ENCODE measurements around the gene CDC5L. TPM values are rescaled to one million over a fixed set of nuclear protein-coding genes. Genes with fewer than 3 reads are reported as not detected.

CDC5L gene
- total RNA-seq, 1 donor from 2014 or later, result 20.2 TPM

DNA sequence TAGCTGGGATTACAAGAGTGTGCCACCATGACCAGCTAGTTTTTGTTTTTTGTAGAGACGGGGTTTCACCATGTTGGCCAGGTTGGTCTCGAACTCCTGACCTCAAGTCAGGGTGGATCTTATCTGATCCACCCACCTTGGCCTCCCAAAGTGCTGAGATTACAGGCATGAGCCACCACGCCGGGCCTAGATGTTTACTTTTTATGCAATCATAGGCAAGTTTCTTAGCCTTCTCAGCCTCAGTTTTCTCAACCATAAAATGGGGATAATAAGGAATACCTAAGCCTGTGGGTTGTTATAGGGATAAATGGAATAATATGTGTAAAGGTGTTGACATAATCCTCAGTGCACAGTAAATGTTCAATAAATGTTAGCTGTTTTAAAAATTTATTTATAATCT lies 35.2 kb upstream of the CDC5L start:
- Mint-ChIP-seq H3K27me3 (peaks cover 8% of the 10 kb centered on the region), H3K9me3 (peaks cover 3% of the 10 kb centered on the region), H3K36me3 (ENCODE audit: low read depth) (no peaks in the 10 kb centered on the region), H3K27ac (no peak overlapping the region), H3K4me1 (no peaks in the 10 kb centered on the region), H3K4me3 (no peak overlapping the region)
- intact Hi-C loops (cut with micrococcal nuclease), result no loop called here
- TF ChIP-seq, protein P1, sequence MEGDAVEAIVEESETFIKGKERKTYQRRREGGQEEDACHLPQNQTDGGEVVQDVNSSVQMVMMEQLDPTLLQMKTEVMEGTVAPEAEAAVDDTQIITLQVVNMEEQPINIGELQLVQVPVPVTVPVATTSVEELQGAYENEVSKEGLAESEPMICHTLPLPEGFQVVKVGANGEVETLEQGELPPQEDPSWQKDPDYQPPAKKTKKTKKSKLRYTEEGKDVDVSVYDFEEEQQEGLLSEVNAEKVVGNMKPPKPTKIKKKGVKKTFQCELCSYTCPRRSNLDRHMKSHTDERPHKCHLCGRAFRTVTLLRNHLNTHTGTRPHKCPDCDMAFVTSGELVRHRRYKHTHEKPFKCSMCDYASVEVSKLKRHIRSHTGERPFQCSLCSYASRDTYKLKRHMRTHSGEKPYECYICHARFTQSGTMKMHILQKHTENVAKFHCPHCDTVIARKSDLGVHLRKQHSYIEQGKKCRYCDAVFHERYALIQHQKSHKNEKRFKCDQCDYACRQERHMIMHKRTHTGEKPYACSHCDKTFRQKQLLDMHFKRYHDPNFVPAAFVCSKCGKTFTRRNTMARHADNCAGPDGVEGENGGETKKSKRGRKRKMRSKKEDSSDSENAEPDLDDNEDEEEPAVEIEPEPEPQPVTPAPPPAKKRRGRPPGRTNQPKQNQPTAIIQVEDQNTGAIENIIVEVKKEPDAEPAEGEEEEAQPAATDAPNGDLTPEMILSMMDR (IDR thresholded peaks at IDR 0.05), result no peak
- no peak for ATAC-seq (ENCODE audit: low read depth)
- ChIA-PET CTCF (no interaction called here), POLR2A (no interaction called here)
- no peak for DNase-seq

GRCh38 chr6:44353336-44353735 lies 34.2 kb upstream of the CDC5L start:
- Mint-ChIP-seq H3K4me1 (no peaks in the 10 kb centered on the region), H3K4me3 (no peak overlapping the region), H3K9me3 (peaks cover 3% of the 10 kb centered on the region), H3K27ac (no peak overlapping the region), H3K27me3 (peaks cover 11% of the 10 kb centered on the region), H3K36me3 (ENCODE audit: low read depth) (no peaks in the 10 kb centered on the region)
- intact Hi-C loops (cut with micrococcal nuclease), result no loop called here
- ChIA-PET POLR2A (no interaction called here), CTCF (no interaction called here)
- ATAC-seq (ENCODE audit: low read depth) (no peak), DNase-seq (no peak)
- TF ChIP-seq, protein P1 (IDR thresholded peaks at IDR 0.05), result no peak

DNA sequence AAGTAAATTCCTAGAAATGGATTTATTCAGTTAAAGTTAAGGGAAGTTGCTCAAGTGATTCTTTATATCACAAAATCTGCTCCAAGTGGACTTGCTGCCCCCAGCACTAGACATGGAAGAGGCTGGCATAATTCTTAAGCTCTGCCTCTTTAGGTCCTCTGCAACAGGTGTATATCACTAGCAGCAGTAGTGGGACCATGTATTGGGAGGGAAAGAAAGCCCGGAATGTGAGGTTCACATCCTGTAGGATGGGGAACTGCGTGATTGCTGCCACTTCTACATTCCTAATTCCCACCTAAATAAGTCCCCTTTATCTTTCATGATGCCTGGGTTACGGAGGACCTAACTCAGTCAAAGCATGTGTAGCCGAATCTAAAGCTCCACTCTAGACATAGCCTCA lies 31.9 kb upstream of the CDC5L start:
- no peaks in the 10 kb centered on the region for H3K4me1 Mint-ChIP-seq
- POLR2A ChIA-PET, result interaction anchor here (0.5 kb wide), 1 partner anchor 144 kb away, joined by 3 read pairs; no protein-coding TSS in a partner anchor
- no peak overlapping the region for H3K27ac Mint-ChIP-seq
- H3K36me3 Mint-ChIP-seq (ENCODE audit: low read depth), result no peaks in the 10 kb centered on the region
- intact Hi-C loops (cut with micrococcal nuclease), result no loop called here
- DNase-seq (no peak), ATAC-seq (ENCODE audit: low read depth) (no peak)
- no peak overlapping the region for H3K4me3 Mint-ChIP-seq
- peaks cover 16% of the 10 kb centered on the region for H3K27me3 Mint-ChIP-seq
- H3K9me3 Mint-ChIP-seq, result peaks cover 3% of the 10 kb centered on the region
- CTCF ChIA-PET, result no interaction called here
- TF ChIP-seq, protein P1 (IDR thresholded peaks at IDR 0.05), result no peak

GRCh38 chr6:44356487-44356886 lies 31.0 kb upstream of the CDC5L start:
- no peak overlapping the region for H3K4me3 Mint-ChIP-seq
- no peaks in the 10 kb centered on the region for H3K4me1 Mint-ChIP-seq
- no peaks in the 10 kb centered on the region for H3K36me3 Mint-ChIP-seq (ENCODE audit: low read depth)
- no peak overlapping the region for H3K27ac Mint-ChIP-seq
- DNase-seq (no peak), ATAC-seq (ENCODE audit: low read depth) (no peak)
- CTCF ChIA-PET, result no interaction called here
- peaks cover 16% of the 10 kb centered on the region for H3K27me3 Mint-ChIP-seq
- intact Hi-C loops (cut with micrococcal nuclease), result no loop called here
- TF ChIP-seq, protein P1 (IDR thresholded peaks at IDR 0.05), result no peak
- peaks cover 3% of the 10 kb centered on the region for H3K9me3 Mint-ChIP-seq
- POLR2A ChIA-PET, result no interaction called here

DNA sequence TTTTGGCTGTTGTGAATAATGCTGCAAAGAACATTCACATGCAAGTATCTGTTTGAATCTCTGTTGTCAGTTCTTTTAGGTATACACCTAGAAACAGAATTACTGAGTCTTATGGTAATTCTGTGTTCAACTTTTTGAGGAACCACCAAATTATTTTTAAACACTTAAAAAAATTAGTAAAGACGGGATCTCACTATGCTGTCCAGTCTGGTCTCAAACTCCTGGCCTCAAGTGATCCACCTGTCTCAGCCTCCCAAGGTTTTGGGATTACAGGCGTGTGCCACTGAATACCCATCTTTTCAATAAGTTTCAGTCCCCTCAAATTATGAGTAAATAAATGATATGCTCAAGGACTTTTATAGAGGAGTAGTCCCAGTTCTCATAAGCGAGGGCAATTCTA lies 27.5 kb upstream of the CDC5L start:
- H3K27ac Mint-ChIP-seq, result no peak overlapping the region
- TF ChIP-seq, protein P1 (IDR thresholded peaks at IDR 0.05), result no peak

More for the DNA sequence above, 27.5 kb upstream of the CDC5L start:
- Mint-ChIP-seq H3K9me3 (peaks cover 3% of the 10 kb centered on the region), H3K36me3 (ENCODE audit: low read depth) (no peaks in the 10 kb centered on the region), H3K4me3 (no peak overlapping the region), H3K27me3 (peaks cover 16% of the 10 kb centered on the region), H3K4me1 (peaks cover 8% of the 10 kb centered on the region)
- intact Hi-C loops (cut with micrococcal nuclease), result no loop called here
- DNase-seq (no peak), ATAC-seq (ENCODE audit: low read depth) (no peak)
- POLR2A ChIA-PET, result no interaction called here
- CTCF ChIA-PET, result no interaction called here

All from activated B cell treated with CpG ODN at 0.5 μM for 24 hours (primary cell).